IMR-90 (cell line): Measurements from ENCODE around the gene NPTN. TPM values are rescaled to one million over a fixed set of nuclear protein-coding genes. Genes with fewer than 3 reads are reported as not detected.
A peak's percentile ranks its signal among the peaks of the same experiment; 100 is the strongest.

ENCODE experiments used
- ATAC-seq: fragments of 200-7000 bp; cut with Tn5 transposase; 2 replicates; pipeline ENCODE4 v1.9.1; 2020; ENCODE audit warnings: low read depth, mild to moderate bottlenecking, moderate library complexity
- Bru-seq: library from RNA; stranded (reverse); fragments of 400-500 nt; gene quantifications from one replicate; lab custom pipeline; 2021; lab: Mats Ljungman, UMichigan
- BruChase-seq, 2 experiments: library from RNA; stranded (reverse); fragments of 400-500 nt; gene quantifications; one replicate each; lab custom pipeline; 2021; lab: Mats Ljungman, UMichigan
- BruUV-seq: library from RNA; stranded (reverse); fragments of 400-500 nt; replicated peaks from 2 replicates; lab custom pipeline; 2021; lab: Mats Ljungman, UMichigan
- CTCF ChIA-PET: fragments of 300-600 bp; formaldehyde crosslinking; extraction: SDS; loops from one replicate; lab custom pipeline; 2021; ENCODE audit warnings: antibody characterized with exemption; lab: Yijun Ruan, JAX
- POLR2A ChIA-PET: fragments of 300-600 bp; sonication (Branson Sonifier 250); formaldehyde crosslinking; loops from one replicate; lab custom pipeline; 2022; ENCODE audit warnings: antibody characterized with exemption; ENCODE audit not compliant: unreplicated experiment; lab: Charles Lee
- DNase-seq: peaks from one replicate; pipeline ENCODE4 v3.0.0; 2013
- H2AFZ ChIP-seq: replicated peaks from 2 replicates; pipeline ENCODE3; 2013; ENCODE audit warnings: low read length, mild to moderate bottlenecking; ENCODE audit not compliant: poor library complexity
- H2AK5ac ChIP-seq: 2 replicates; pipeline ENCODE4 v1.6.1; 2013; ENCODE audit warnings: low read depth, low read length, inconsistent platforms
- H2AK9ac ChIP-seq: replicated peaks from 2 replicates; pipeline ENCODE3; 2013; ENCODE audit warnings: mild to moderate bottlenecking, low read depth, low read length, moderate library complexity; ENCODE audit not compliant: poor library complexity
- H2BK120ac ChIP-seq: 2 replicates; pipeline ENCODE4 v1.6.1; 2013; ENCODE audit warnings: low read depth, low read length, inconsistent platforms
- H2BK15ac ChIP-seq: 3 replicates; pipeline ENCODE4 v1.6.1; 2013; ENCODE audit warnings: low read depth, low read length, inconsistent platforms
- H2BK20ac ChIP-seq: 2 replicates; pipeline ENCODE4 v1.6.1; 2013; ENCODE audit warnings: low read depth, mild to moderate bottlenecking, inconsistent platforms, low read length, moderate library complexity
- H2BK5ac ChIP-seq: 2 replicates; pipeline ENCODE4 v1.6.1; 2013; ENCODE audit warnings: mild to moderate bottlenecking, low read depth, low read length, inconsistent platforms; ENCODE audit not compliant: poor library complexity, severe bottlenecking
- H3K14ac ChIP-seq: replicated peaks from 2 replicates; pipeline ENCODE4 v1.6.1; 2013; ENCODE audit warnings: low read depth, low read length, inconsistent platforms
- H3K18ac ChIP-seq: 2 replicates; pipeline ENCODE4 v1.6.1; 2013; ENCODE audit warnings: low read depth, low read length, control low read depth
- H3K23ac ChIP-seq: 2 replicates; pipeline ENCODE4 v1.6.1; 2013; ENCODE audit warnings: low read depth, low read length, inconsistent platforms
- H3K27ac ChIP-seq: 2 replicates; pipeline ENCODE4 v1.5.1; 2013; ENCODE audit warnings: mild to moderate bottlenecking, control low read depth, low read length; ENCODE audit not compliant: insufficient read depth
- H3K27me3 ChIP-seq: 2 replicates; pipeline ENCODE4 v1.6.1; 2013; ENCODE audit warnings: low read length; ENCODE audit not compliant: control insufficient read depth, insufficient read depth
- H3K36me3 ChIP-seq: 2 replicates; pipeline ENCODE4 v1.6.1; 2013; ENCODE audit warnings: low read length, mixed read lengths; ENCODE audit not compliant: control insufficient read depth, insufficient read depth
- H3K4ac ChIP-seq: 2 replicates; pipeline ENCODE4 v1.6.1; 2013; ENCODE audit warnings: low read depth, low read length, inconsistent platforms
- H3K4me1 ChIP-seq: 2 replicates; pipeline ENCODE4 v1.6.1; 2013; ENCODE audit warnings: low read length, mixed read lengths; ENCODE audit not compliant: control insufficient read depth, insufficient read depth
- H3K4me2 ChIP-seq: 2 replicates; pipeline ENCODE4 v1.6.1; 2013; ENCODE audit warnings: low read depth, mild to moderate bottlenecking, control low read depth, low read length, moderate library complexity
- H3K4me3 ChIP-seq: 2 replicates; pipeline ENCODE4 v1.5.1; 2013; ENCODE audit warnings: low read depth, mild to moderate bottlenecking, control low read depth, low read length, moderate library complexity; ENCODE audit not compliant: insufficient read depth
- H3K56ac ChIP-seq: 2 replicates; pipeline ENCODE4 v1.6.1; 2013; ENCODE audit warnings: low read length, inconsistent platforms; ENCODE audit not compliant: insufficient read depth; ENCODE audit errors: extremely low read depth
- H3K79me1 ChIP-seq, 2 experiments: 2 replicates each; pipeline ENCODE4 v1.6.1; 2013; ENCODE audit warnings: low read length in 2 of 2, inconsistent platforms in 1 of 2, low read depth in 1 of 2
- H3K9ac ChIP-seq: 2 replicates; pipeline ENCODE4 v1.6.1; 2013; ENCODE audit warnings: low read depth, low read length, control low read depth
- H3K9me1 ChIP-seq: 2 replicates; pipeline ENCODE4 v1.6.1; 2013; ENCODE audit warnings: low read length, inconsistent platforms; ENCODE audit not compliant: insufficient read depth
- H3K9me3 ChIP-seq: 2 replicates; pipeline ENCODE4 v1.6.1; 2013; ENCODE audit warnings: low read length; ENCODE audit not compliant: control insufficient read depth, insufficient read depth
- H4K20me1 ChIP-seq: 2 replicates; pipeline ENCODE4 v1.6.1; 2013; ENCODE audit warnings: low read length, inconsistent platforms; ENCODE audit not compliant: insufficient read depth
- H4K5ac ChIP-seq: 2 replicates; pipeline ENCODE4 v1.6.1; 2013; ENCODE audit warnings: mild to moderate bottlenecking, low read depth, low read length, control low read depth
- H4K8ac ChIP-seq, 2 experiments: 2 replicates each; pipeline ENCODE4 v1.6.1; 2013; ENCODE audit warnings: low read depth in 2 of 2, low read length in 2 of 2, control low read depth in 1 of 2, inconsistent platforms in 1 of 2
- H4K91ac ChIP-seq: 2 replicates; pipeline ENCODE4 v1.6.1; 2013; ENCODE audit warnings: low read depth, low read length, inconsistent platforms; ENCODE audit not compliant: insufficient read depth
- BHLHE40 ChIP-seq: fragments of 150-350 bp; IDR thresholded peaks from 2 replicates; pipeline ENCODE4 v1.6.1; 2016; ENCODE audit warnings: mild to moderate bottlenecking, low read depth, low read length
- CHD1 ChIP-seq: IDR thresholded peaks from 2 replicates; pipeline ENCODE4 v1.6.1; 2012; ENCODE audit warnings: low read depth, low read length, improper control_type of control experiment
- FOS ChIP-seq: fragments of 150-350 bp; IDR thresholded peaks from 2 replicates; pipeline ENCODE4 v1.6.1; 2016; ENCODE audit warnings: low read depth, low read length
- MAZ ChIP-seq: IDR thresholded peaks from 2 replicates; pipeline ENCODE4 v1.6.1; 2012; ENCODE audit warnings: low read depth, mild to moderate bottlenecking, low read length, improper control_type of control experiment, moderate library complexity, borderline replicate concordance
- MXI1 ChIP-seq: IDR thresholded peaks from 2 replicates; pipeline ENCODE4 v1.6.1; 2012; ENCODE audit warnings: low read depth, mild to moderate bottlenecking, low read length, moderate library complexity, borderline replicate concordance
- RAD21 ChIP-seq: IDR thresholded peaks from 2 replicates; pipeline ENCODE4 v1.6.1; 2012; ENCODE audit warnings: low read length, improper control_type of control experiment
- SMC3 ChIP-seq: fragments of 150-350 bp; IDR thresholded peaks from 2 replicates; pipeline ENCODE4 v1.6.1; 2016; ENCODE audit warnings: low read depth, mild to moderate bottlenecking, antibody characterized with exemption, low read length, moderate library complexity
- WGBS, 2 experiments: methylation state at CpG; one replicate each; pipeline versions ENCODE4 v1.1.5 to v1.1.7; 2013; ENCODE audit warnings: missing lambda C conversion rate in 2 of 2; ENCODE audit not compliant: insufficient read length in 1 of 2; ENCODE audit errors: extremely low coverage in 2 of 2; 5-methylcytosine and 5-hydroxymethylcytosine counted together
- dilution Hi-C: fragments of 300-500 bp; cut with HindIII; formaldehyde crosslinking; loops from one replicate; pipeline ENCODE4 v1.14.3; 2018; ENCODE audit warnings: low sequenced_read_pairs; ENCODE audit not compliant: unreplicated experiment
- in situ Hi-C: fragments of 300-500 bp; cut with MboI; formaldehyde crosslinking; loops from 3 replicates; pipeline ENCODE4 v1.14.3; 2019; ENCODE audit warnings: low sequenced_read_pairs, inconsistent platforms, mixed read lengths
- intact Hi-C: fragments of 100-400 bp; cut with micrococcal nuclease; formaldehyde crosslinking; loops from 2 replicates; pipeline ENCODE4 v1.10.0; 2022
- long read RNA-seq: library from polyadenylated mRNA; unstranded; transcript quantifications from one replicate; pipeline ENCODE4 v2.0.0, GENCODE V29; 2021; ENCODE audit not compliant: unreplicated experiment
- polyA plus RNA-seq, 3 experiments: library from polyadenylated mRNA; depleted of rRNA; stranded (reverse); fragments of >200 nt; gene quantifications; 2 replicates each; pipeline ENCODE4 v1.2.3, GENCODE V29; 2012; ENCODE audit warnings: low replicate concordance in 1 of 3
- total RNA-seq: library from RNA; depleted of rRNA; stranded (reverse); fragments of >200 nt; gene quantifications from 2 replicates; pipeline ENCODE4 v1.2.3, GENCODE V29; 2012; rRNA removed
- TF ChIP-seq, protein P1 (sequence below): fragments of 150-350 bp; IDR thresholded peaks from 2 replicates; pipeline ENCODE4 v1.6.1; 2016; ENCODE audit warnings: low read depth, mild to moderate bottlenecking, low read length, moderate library complexity, borderline replicate concordance
- TF ChIP-seq, protein P2 (sequence below): conservative IDR thresholded peaks from 2 replicates; pipeline ENCODE4 v1.5.1; 2012; ENCODE audit warnings: mild to moderate bottlenecking, low read depth, low read length, improper control_type of control experiment
- TF ChIP-seq, protein P3 (sequence below): fragments of 150-350 bp; IDR thresholded peaks from 2 replicates; pipeline ENCODE4 v1.6.1; 2017; ENCODE audit warnings: mild to moderate bottlenecking, antibody characterized with exemption, low read length, low read depth

NPTN gene
- total RNA-seq (150 and 171 TPM in 2 replicates), polyA plus RNA-seq (2012; rRNA removed) (268 and 329 TPM in 2 replicates), Bru-seq, nascent RNA (percentile 95 among the genes with signal in this experiment), BruChase-seq, experiment 1, labeled RNA remaining after a 6-hour chase (percentile 83 among the genes with signal in this experiment), BruChase-seq, experiment 2, labeled RNA remaining after a 2-hour chase (percentile 87 among the genes with signal in this experiment)
- polyA plus RNA-seq (2012; cell fraction: cytosol; rRNA removed) = 181 and 182 TPM in 2 replicates
- polyA plus RNA-seq (2012; cell fraction: nucleus; rRNA removed; ENCODE audit: low replicate concordance) = 77.6 and 177 TPM in 2 replicates
- long read RNA-seq, transcript NPTN-202 (8 exons, 2,817 nt) = major isoform, 199 of 227 reads
- long read RNA-seq, partial matches to known transcripts = 8 of 227 reads
- long read RNA-seq, other reads (novel, unspliced or antisense) = 16 of 227 reads

DNA sequence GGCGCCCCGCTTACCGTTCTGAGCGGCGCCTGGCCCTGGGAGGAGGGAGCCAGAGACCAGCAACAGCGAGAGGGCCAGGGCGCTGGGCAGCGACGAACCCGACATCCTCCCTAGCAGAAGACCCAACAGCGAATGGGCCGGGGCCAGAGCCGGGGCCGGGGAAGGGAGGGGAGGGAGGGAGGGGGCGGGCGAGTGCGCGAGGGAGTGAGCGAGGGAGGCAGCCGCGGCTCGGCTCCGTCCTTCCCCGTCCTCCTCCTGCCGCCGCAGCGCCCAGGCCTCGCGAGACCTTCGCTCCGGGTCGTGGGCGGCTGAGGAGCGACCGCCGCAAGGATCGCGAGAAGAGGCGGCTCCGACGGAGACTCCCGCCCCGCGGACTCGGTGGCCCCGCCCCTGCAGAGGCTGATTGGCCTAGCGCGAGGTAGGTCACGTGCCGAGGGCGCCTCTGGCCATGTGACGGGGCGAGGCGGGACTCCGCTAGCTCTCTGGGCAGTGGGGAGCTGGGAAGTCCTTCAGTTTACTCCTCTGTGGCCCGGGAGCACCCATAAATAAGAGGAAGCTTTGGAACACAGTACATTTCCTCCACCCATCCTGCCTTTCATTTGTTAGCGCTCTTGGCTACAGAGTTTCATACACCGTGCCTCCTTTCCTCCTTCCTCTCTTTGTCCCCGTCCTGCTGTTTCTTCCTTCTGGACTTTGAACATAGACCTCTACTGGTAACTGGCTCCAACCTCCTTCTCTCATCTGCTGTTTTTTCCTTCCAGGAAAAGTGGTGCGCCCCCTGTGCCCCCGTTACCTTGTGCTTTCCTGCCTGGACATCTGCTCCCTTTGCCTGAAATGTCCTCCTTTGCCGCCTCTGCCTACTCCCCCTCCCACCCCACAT lies at the start of gene NPTN:
Gene NPTN, minus strand, starts transcription at position 279 of the 880 bp plus-strand sequence. Its CDS starts 174 bp downstream, at position 105.
- POLR2A ChIA-PET = no interaction called here
- Histone ChIP-seq H3K56ac (peak within 1 kb of the TSS; percentile 89), H4K5ac (peak within 1 kb of the TSS; percentile 66), H3K4ac (peak within 1 kb of the TSS; percentile 97), H3K4me1 (peaks cover 15% of the 10 kb centered on the region), H3K9ac (peak within 1 kb of the TSS; percentile 97), H3K4me2 (peak within 1 kb of the TSS; percentile 97), H3K36me3 (no peaks in the 10 kb centered on the region), H3K9me3 (no peaks in the 10 kb centered on the region), H2BK20ac (peak within 1 kb of the TSS; percentile 81), H2BK120ac (peak within 1 kb of the TSS; percentile 90), H3K23ac (peak within 1 kb of the TSS; percentile 92), H4K8ac (peak within 1 kb of the TSS; percentile 90 to 97), H3K18ac (peak within 1 kb of the TSS; percentile 64), H2BK5ac (peak within 1 kb of the TSS; percentile 91), H2AK9ac (peak within 1 kb of the TSS; percentile 21), H2BK15ac (peak within 1 kb of the TSS; percentile 79; the same call in 2 of the 3 replicates), H3K27me3 (no peaks in the 10 kb centered on the region), H2AK5ac (peak within 1 kb of the TSS; percentile 85), H3K79me1 (peaks cover 7 to 50% of the 10 kb centered on the region in 2 experiments; a peak in 2 of 4 replicates), H4K91ac (peak within 1 kb of the TSS; percentile 95), H3K27ac (peak within 1 kb of the TSS; percentile 95), H3K14ac (peak within 1 kb of the TSS; percentile 98), H4K20me1 (peaks cover 43% of the 10 kb centered on the region), H3K9me1 (peaks cover 9% of the 10 kb centered on the region), H3K4me3 (peak within 1 kb of the TSS; percentile 64), H2AFZ (peak within 1 kb of the TSS; percentile 75)
- whole genome bisulfite sequencing, 2 experiments = 9% methylated on average over 8 of the region's 62 CpGs; no CpG with 5 or more reads in 1 of the 2 experiments
- no TSS peak for BruUV-seq
- intact Hi-C loops = loop anchor here (2.0 kb wide), 1 partner anchor 35 kb away; no protein-coding TSS in a partner anchor
- peak; percentile 90 for ATAC-seq
- CTCF ChIA-PET = interaction anchor here (0.6 to 4.7 kb wide), 7 partner anchors 10 to 80 kb away, joined by 3 to 33 read pairs (median 3); no protein-coding TSS in a partner anchor
- dilution Hi-C loops = no loop called here
- in situ Hi-C loops = loop anchor here (5.0 kb wide), 1 partner anchor 61 kb away; no protein-coding TSS in a partner anchor
- DNase-seq = peak; percentile 96
- TF ChIP-seq, protein P1, sequence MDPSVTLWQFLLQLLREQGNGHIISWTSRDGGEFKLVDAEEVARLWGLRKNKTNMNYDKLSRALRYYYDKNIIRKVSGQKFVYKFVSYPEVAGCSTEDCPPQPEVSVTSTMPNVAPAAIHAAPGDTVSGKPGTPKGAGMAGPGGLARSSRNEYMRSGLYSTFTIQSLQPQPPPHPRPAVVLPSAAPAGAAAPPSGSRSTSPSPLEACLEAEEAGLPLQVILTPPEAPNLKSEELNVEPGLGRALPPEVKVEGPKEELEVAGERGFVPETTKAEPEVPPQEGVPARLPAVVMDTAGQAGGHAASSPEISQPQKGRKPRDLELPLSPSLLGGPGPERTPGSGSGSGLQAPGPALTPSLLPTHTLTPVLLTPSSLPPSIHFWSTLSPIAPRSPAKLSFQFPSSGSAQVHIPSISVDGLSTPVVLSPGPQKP = no peak
- TF ChIP-seq MAZ = peak; percentile 94
- TF ChIP-seq, protein P2, sequence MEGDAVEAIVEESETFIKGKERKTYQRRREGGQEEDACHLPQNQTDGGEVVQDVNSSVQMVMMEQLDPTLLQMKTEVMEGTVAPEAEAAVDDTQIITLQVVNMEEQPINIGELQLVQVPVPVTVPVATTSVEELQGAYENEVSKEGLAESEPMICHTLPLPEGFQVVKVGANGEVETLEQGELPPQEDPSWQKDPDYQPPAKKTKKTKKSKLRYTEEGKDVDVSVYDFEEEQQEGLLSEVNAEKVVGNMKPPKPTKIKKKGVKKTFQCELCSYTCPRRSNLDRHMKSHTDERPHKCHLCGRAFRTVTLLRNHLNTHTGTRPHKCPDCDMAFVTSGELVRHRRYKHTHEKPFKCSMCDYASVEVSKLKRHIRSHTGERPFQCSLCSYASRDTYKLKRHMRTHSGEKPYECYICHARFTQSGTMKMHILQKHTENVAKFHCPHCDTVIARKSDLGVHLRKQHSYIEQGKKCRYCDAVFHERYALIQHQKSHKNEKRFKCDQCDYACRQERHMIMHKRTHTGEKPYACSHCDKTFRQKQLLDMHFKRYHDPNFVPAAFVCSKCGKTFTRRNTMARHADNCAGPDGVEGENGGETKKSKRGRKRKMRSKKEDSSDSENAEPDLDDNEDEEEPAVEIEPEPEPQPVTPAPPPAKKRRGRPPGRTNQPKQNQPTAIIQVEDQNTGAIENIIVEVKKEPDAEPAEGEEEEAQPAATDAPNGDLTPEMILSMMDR = no peak
- TF ChIP-seq MXI1 = no peak
- TF ChIP-seq CHD1 = no peak
- TF ChIP-seq, protein P3, sequence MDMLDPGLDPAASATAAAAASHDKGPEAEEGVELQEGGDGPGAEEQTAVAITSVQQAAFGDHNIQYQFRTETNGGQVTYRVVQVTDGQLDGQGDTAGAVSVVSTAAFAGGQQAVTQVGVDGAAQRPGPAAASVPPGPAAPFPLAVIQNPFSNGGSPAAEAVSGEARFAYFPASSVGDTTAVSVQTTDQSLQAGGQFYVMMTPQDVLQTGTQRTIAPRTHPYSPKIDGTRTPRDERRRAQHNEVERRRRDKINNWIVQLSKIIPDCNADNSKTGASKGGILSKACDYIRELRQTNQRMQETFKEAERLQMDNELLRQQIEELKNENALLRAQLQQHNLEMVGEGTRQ = peak; percentile 100
- TF ChIP-seq SMC3 = no peak
- no peak for TF ChIP-seq RAD21
- peak; percentile 94 for TF ChIP-seq FOS
- TF ChIP-seq BHLHE40 = peak; percentile 95
